Duodenal mucosa (tissue), 2 donors: ENCODE data around the gene NFATC4.

ENCODE experiments used
- H3K27ac ChIP-seq: one replicate; pipeline ENCODE4 v1.7.0; 2013; ENCODE audit warnings: low read depth, low read length
- H3K27me3 ChIP-seq, 2 donors: one replicate each; pipeline ENCODE4 v1.7.0; 2013; ENCODE audit warnings: low read length in 2 of 2, control low read depth in 1 of 2; ENCODE audit not compliant: insufficient read depth in 2 of 2, control insufficient read depth in 1 of 2
- H3K36me3 ChIP-seq, 2 donors: one replicate each; pipeline ENCODE4 v1.7.0; 2013; ENCODE audit warnings: low read length in 2 of 2, control low read depth in 1 of 2; ENCODE audit not compliant: insufficient read depth in 2 of 2, control insufficient read depth in 1 of 2
- H3K4me1 ChIP-seq, 2 donors: one replicate each; pipeline ENCODE4 v1.7.0; 2013; ENCODE audit warnings: low read length in 2 of 2, control low read depth in 1 of 2; ENCODE audit not compliant: insufficient read depth in 2 of 2, control insufficient read depth in 1 of 2
- H3K4me3 ChIP-seq, 2 donors: one replicate each; pipeline ENCODE4 v1.7.0; 2013; ENCODE audit warnings: low read length in 2 of 2, low read depth in 1 of 2
- H3K9ac ChIP-seq, 2 donors: one replicate each; pipeline ENCODE4 v1.7.0; 2013; ENCODE audit warnings: low read length in 2 of 2, low read depth in 1 of 2
- H3K9me3 ChIP-seq, 2 donors: one replicate each; pipeline ENCODE4 v1.7.0; 2013; ENCODE audit warnings: low read length in 2 of 2, control low read depth in 1 of 2; ENCODE audit not compliant: control insufficient read depth in 1 of 2

Gene NFATC4

GRCh38 chr14:24409192-24409591 lies 41.2 kb downstream of the NFATC4 start:
- Histone ChIP-seq H3K4me3 (no peak overlapping the region), H3K4me1 (no peaks in the 10 kb centered on the region), H3K27me3 (no peaks in the 10 kb centered on the region), H3K36me3 (peaks cover 3 to 40% of the 10 kb centered on the region in 2 donors), H3K9me3 (no peaks in the 10 kb centered on the region), H3K27ac (no peak overlapping the region), H3K9ac (no peak overlapping the region)

GRCh38 chr14:24409956-24410355 lies 42.0 kb downstream of the NFATC4 start:
- no peaks in the 10 kb centered on the region for H3K27me3 ChIP-seq
- H3K9ac ChIP-seq = no peak overlapping the region
- peaks cover 3 to 48% of the 10 kb centered on the region in 2 donors for H3K36me3 ChIP-seq
- no peak overlapping the region for H3K27ac ChIP-seq
- H3K4me3 ChIP-seq = no peak overlapping the region
- no peaks in the 10 kb centered on the region for H3K4me1 ChIP-seq
- no peaks in the 10 kb centered on the region for H3K9me3 ChIP-seq

GRCh38 chr14:24411443-24412389 lies 43.7 kb downstream of the NFATC4 start:
- no peaks in the 10 kb centered on the region for H3K27me3 ChIP-seq
- H3K9me3 ChIP-seq = no peaks in the 10 kb centered on the region
- peaks cover 3 to 49% of the 10 kb centered on the region in 2 donors for H3K36me3 ChIP-seq
- no peak overlapping the region for H3K9ac ChIP-seq
- no peak overlapping the region for H3K27ac ChIP-seq
- H3K4me1 ChIP-seq = no peaks in the 10 kb centered on the region
- no peak overlapping the region for H3K4me3 ChIP-seq

- H3K9ac ChIP-seq = no peak overlapping the region
- H3K36me3 ChIP-seq = peaks cover 0 to 35% of the 10 kb centered on the region in 2 donors
- no peaks in the 10 kb centered on the region for H3K9me3 ChIP-seq
- H3K4me3 ChIP-seq = no peak overlapping the region
- H3K4me1 ChIP-seq = peaks cover 9 to 10% of the 10 kb centered on the region in 2 donors
- no peaks in the 10 kb centered on the region for H3K27me3 ChIP-seq
- no peak overlapping the region for H3K27ac ChIP-seq
Observed at GRCh38 chr14:24414077-24414476, 46.1 kb downstream of the NFATC4 start.

- Histone ChIP-seq H3K9ac (no peak overlapping the region), H3K4me3 (no peak overlapping the region), H3K27ac (no peak overlapping the region), H3K27me3 (no peaks in the 10 kb centered on the region), H3K9me3 (no peaks in the 10 kb centered on the region), H3K36me3 (peaks cover 0 to 28% of the 10 kb centered on the region in 2 donors), H3K4me1 (peaks cover 11 to 12% of the 10 kb centered on the region in 2 donors)
Observed at GRCh38 chr14:24414732-24415420, 46.9 kb downstream of the NFATC4 start.

GRCh38 chr14:24415421-24416253 lies 47.7 kb downstream of the NFATC4 start:
- Histone ChIP-seq H3K27me3 (no peaks in the 10 kb centered on the region), H3K4me3 (no peak overlapping the region), H3K27ac (no peak overlapping the region), H3K9ac (no peak overlapping the region), H3K4me1 (peaks cover 11 to 12% of the 10 kb centered on the region in 2 donors), H3K36me3 (peaks cover 0 to 27% of the 10 kb centered on the region in 2 donors), H3K9me3 (no peaks in the 10 kb centered on the region)

- H3K9ac ChIP-seq = no peak overlapping the region
- peaks cover 11 to 12% of the 10 kb centered on the region in 2 donors for H3K4me1 ChIP-seq
- H3K36me3 ChIP-seq = peaks cover 0 to 24% of the 10 kb centered on the region in 2 donors
- no peak overlapping the region for H3K27ac ChIP-seq
- no peak overlapping the region for H3K4me3 ChIP-seq
- no peaks in the 10 kb centered on the region for H3K27me3 ChIP-seq
- no peaks in the 10 kb centered on the region for H3K9me3 ChIP-seq
Observed at GRCh38 chr14:24416254-24416931, 48.4 kb downstream of the NFATC4 start.

- Histone ChIP-seq H3K4me3 (no peak overlapping the region), H3K27me3 (no peaks in the 10 kb centered on the region), H3K27ac (no peak overlapping the region), H3K9me3 (no peaks in the 10 kb centered on the region), H3K9ac (no peak overlapping the region), H3K4me1 (peaks cover 12% of the 10 kb centered on the region in 2 donors), H3K36me3 (peaks cover 0 to 24% of the 10 kb centered on the region in 2 donors)
Observed at GRCh38 chr14:24416932-24417619, 49.1 kb downstream of the NFATC4 start.

- no peak overlapping the region for H3K9ac ChIP-seq
- H3K4me3 ChIP-seq = no peak overlapping the region
- no peaks in the 10 kb centered on the region for H3K27me3 ChIP-seq
- peaks cover 18 to 20% of the 10 kb centered on the region in 2 donors for H3K4me1 ChIP-seq
- no peaks in the 10 kb centered on the region for H3K9me3 ChIP-seq
- H3K36me3 ChIP-seq = peaks cover 0 to 18% of the 10 kb centered on the region in 2 donors
- no peak overlapping the region for H3K27ac ChIP-seq
Observed at GRCh38 chr14:24417832-24418491, 50.0 kb downstream of the NFATC4 start.
